ENCODE measurements around the gene FAM13A.

Gene FAM13A

DNA sequence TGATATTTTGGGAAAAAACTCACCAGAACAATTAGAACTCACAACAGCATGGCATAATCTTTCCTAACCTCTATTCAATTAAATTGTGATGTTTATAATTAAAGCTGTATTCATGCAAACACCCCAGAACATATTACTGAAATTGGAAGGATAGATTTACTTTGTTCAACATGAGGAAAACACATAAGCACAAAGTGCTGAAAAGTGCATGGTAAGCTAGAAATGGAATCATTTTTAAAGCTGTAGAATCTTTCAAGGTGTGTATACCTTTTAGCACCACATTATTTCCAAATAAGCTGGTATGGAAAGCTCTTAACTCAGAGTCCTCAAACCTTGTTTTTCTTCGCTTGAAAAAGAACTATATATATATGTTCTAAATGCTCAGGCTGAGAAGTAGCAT, 268.6 kb downstream of the FAM13A start:
- H3K4me3 ChIP-seq (ENCODE audit: low read length) = no peak overlapping the region
- no peak for TF ChIP-seq EZH2phosphoT487 (IDR thresholded peaks at IDR 0.05; ENCODE audit: borderline replicate concordance, low read length)
- TF ChIP-seq, protein P1, sequence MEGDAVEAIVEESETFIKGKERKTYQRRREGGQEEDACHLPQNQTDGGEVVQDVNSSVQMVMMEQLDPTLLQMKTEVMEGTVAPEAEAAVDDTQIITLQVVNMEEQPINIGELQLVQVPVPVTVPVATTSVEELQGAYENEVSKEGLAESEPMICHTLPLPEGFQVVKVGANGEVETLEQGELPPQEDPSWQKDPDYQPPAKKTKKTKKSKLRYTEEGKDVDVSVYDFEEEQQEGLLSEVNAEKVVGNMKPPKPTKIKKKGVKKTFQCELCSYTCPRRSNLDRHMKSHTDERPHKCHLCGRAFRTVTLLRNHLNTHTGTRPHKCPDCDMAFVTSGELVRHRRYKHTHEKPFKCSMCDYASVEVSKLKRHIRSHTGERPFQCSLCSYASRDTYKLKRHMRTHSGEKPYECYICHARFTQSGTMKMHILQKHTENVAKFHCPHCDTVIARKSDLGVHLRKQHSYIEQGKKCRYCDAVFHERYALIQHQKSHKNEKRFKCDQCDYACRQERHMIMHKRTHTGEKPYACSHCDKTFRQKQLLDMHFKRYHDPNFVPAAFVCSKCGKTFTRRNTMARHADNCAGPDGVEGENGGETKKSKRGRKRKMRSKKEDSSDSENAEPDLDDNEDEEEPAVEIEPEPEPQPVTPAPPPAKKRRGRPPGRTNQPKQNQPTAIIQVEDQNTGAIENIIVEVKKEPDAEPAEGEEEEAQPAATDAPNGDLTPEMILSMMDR (IDR thresholded peaks at IDR 0.05; ENCODE audit: low read depth, low read length, poor library complexity, severe bottlenecking) = no peak
- H3K4me2 ChIP-seq (ENCODE audit: low read length) = no peak overlapping the region
- no peaks in the 10 kb centered on the region for H3K9me3 ChIP-seq (ENCODE audit: control insufficient read depth, insufficient read depth, low read length)
- no peak overlapping the region for H3K27ac ChIP-seq (ENCODE audit: low read depth, low read length)
- H3K4me1 ChIP-seq (ENCODE audit: control insufficient read depth, low read length) = no peaks in the 10 kb centered on the region
- H4K20me1 ChIP-seq (ENCODE audit: control insufficient read depth, insufficient read depth, low read depth, low read length) = no peaks in the 10 kb centered on the region
- H3K27me3 ChIP-seq (ENCODE audit: control insufficient read depth, low read length) = peaks cover 3% of the 10 kb centered on the region; the same call in 1 of the 2 replicates
- no peaks in the 10 kb centered on the region for H3K36me3 ChIP-seq (ENCODE audit: control insufficient read depth, low read length)
- H3K9me2 ChIP-seq (replicated peaks; ENCODE audit: control insufficient read depth, low read length) = no peaks in the 10 kb centered on the region
- no peaks in the 10 kb centered on the region for H3F3A ChIP-seq (ENCODE audit: control insufficient read depth, insufficient read depth)
- H3K79me2 ChIP-seq (ENCODE audit: control insufficient read depth, low read length) = no peaks in the 10 kb centered on the region

DNA sequence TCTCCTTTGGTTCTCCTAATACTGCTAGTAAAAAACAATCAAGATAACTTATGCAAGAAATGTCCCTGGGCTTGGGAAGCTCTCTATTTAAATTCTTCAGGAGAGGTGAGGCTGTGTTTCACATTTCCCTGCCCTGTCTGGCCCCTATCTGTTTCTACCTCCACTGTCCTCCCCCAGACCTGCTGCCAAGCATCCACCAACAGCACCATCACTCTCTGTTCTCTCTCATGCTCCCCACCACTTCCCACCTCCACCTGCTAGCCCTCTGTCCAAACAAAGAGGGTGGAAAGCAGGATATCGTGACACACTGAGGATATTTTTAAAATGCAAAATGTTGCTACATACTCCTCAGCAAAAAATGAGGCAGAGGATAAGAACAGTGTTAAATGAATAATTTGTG, 271.0 kb downstream of the FAM13A start:
- no peaks in the 10 kb centered on the region for H3K36me3 ChIP-seq (ENCODE audit: control insufficient read depth, low read length)
- H4K20me1 ChIP-seq (ENCODE audit: control insufficient read depth, insufficient read depth, low read depth, low read length) = no peaks in the 10 kb centered on the region

DNA sequence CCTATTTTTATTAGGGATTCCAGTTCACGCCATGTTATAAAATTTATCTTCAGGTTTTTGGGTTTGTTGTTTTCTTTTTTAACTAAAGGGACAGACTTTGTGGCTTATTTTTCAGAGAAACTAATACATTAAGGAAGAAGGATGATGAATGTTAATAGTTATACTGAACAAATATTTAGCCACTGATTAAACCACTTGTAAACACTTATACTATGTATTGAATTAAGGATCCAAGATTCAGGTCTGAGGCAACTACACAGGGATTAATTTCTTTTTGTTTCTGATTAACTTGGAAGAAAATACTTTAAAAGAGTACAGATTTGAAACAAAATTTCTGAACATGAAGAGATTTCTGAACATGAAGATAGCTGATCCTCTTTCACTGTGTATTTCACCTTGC, 276.6 kb downstream of the FAM13A start:
- Histone ChIP-seq H3K36me3 (ENCODE audit: control insufficient read depth, low read length) (no peaks in the 10 kb centered on the region), H3K4me1 (ENCODE audit: control insufficient read depth, low read length) (no peaks in the 10 kb centered on the region), H4K20me1 (ENCODE audit: control insufficient read depth, insufficient read depth, low read depth, low read length) (no peaks in the 10 kb centered on the region), H3K27ac (ENCODE audit: low read depth, low read length) (no peak overlapping the region), H3K79me2 (ENCODE audit: control insufficient read depth, low read length) (no peaks in the 10 kb centered on the region), H3K4me3 (ENCODE audit: low read length) (no peak overlapping the region), H3F3A (ENCODE audit: control insufficient read depth, insufficient read depth) (no peaks in the 10 kb centered on the region), H3K9me2 (replicated peaks; ENCODE audit: control insufficient read depth, low read length) (no peaks in the 10 kb centered on the region), H3K9me3 (ENCODE audit: control insufficient read depth, insufficient read depth, low read length) (no peaks in the 10 kb centered on the region), H3K4me2 (ENCODE audit: low read length) (no peak overlapping the region), H3K27me3 (ENCODE audit: control insufficient read depth, low read length) (no peaks in the 10 kb centered on the region)
- TF ChIP-seq, protein P1 (IDR thresholded peaks at IDR 0.05; ENCODE audit: low read depth, low read length, poor library complexity, severe bottlenecking) = no peak
- TF ChIP-seq EZH2phosphoT487 (IDR thresholded peaks at IDR 0.05; ENCODE audit: borderline replicate concordance, low read length) = no peak

More for the DNA sequence above, 271.0 kb downstream of the FAM13A start:
- H3K9me2 ChIP-seq (replicated peaks; ENCODE audit: control insufficient read depth, low read length) = no peaks in the 10 kb centered on the region
- no peaks in the 10 kb centered on the region for H3K4me1 ChIP-seq (ENCODE audit: control insufficient read depth, low read length)
- H3K27me3 ChIP-seq (ENCODE audit: control insufficient read depth, low read length) = peaks cover 3% of the 10 kb centered on the region; the same call in 1 of the 2 replicates
- no peak overlapping the region for H3K4me3 ChIP-seq (ENCODE audit: low read length)
- no peaks in the 10 kb centered on the region for H3K9me3 ChIP-seq (ENCODE audit: control insufficient read depth, insufficient read depth, low read length)
- no peak for TF ChIP-seq EZH2phosphoT487 (IDR thresholded peaks at IDR 0.05; ENCODE audit: borderline replicate concordance, low read length)
- TF ChIP-seq, protein P1 (IDR thresholded peaks at IDR 0.05; ENCODE audit: low read depth, low read length, poor library complexity, severe bottlenecking) = no peak
- H3K27ac ChIP-seq (ENCODE audit: low read depth, low read length) = no peak overlapping the region
- no peaks in the 10 kb centered on the region for H3F3A ChIP-seq (ENCODE audit: control insufficient read depth, insufficient read depth)
- no peak overlapping the region for H3K4me2 ChIP-seq (ENCODE audit: low read length)
- H3K79me2 ChIP-seq (ENCODE audit: control insufficient read depth, low read length) = no peaks in the 10 kb centered on the region

Data from DOHH2 (cell line).